HG02642 (cell line): ENCODE results near the gene ADORA2A.

ENCODE experiments used
- ATAC-seq: cut with Tn5 transposase; IDR thresholded peaks from one replicate; pipeline ENCODE4 v1.9.1; 2021; ENCODE audit warnings: mild to moderate bottlenecking; ENCODE audit not compliant: unreplicated experiment, poor library complexity

The ADORA2A gene

GRCh38 chr22:24416611-24417010 lies 10.8 kb upstream of the ADORA2A start:
- ATAC-seq: no peak

- no peak for ATAC-seq
These were observed 10.2 kb upstream of the ADORA2A start for GRCh38 chr22:24417200-24417599.

- ATAC-seq: no peak
These were observed 9.3 kb upstream of the ADORA2A start for GRCh38 chr22:24417901-24418641.

- no peak for ATAC-seq
These were observed 8.5 kb upstream of the ADORA2A start for GRCh38 chr22:24418786-24419474.

GRCh38 chr22:24419475-24419850 lies 7.9 kb upstream of the ADORA2A start:
- no peak for ATAC-seq

- no peak for ATAC-seq
These were observed 7.1 kb upstream of the ADORA2A start for GRCh38 chr22:24420072-24420976.

GRCh38 chr22:24420977-24421343 lies 6.4 kb upstream of the ADORA2A start:
- no peak for ATAC-seq

- ATAC-seq: no peak
These were observed 5.9 kb upstream of the ADORA2A start for GRCh38 chr22:24421428-24421931.

GRCh38 chr22:24422102-24422665 lies 5.2 kb upstream of the ADORA2A start:
- no peak for ATAC-seq

GRCh38 chr22:24423519-24424000 lies 3.8 kb upstream of the ADORA2A start:
- ATAC-seq: no peak

- ATAC-seq: no peak
These were observed 3.1 kb upstream of the ADORA2A start for GRCh38 chr22:24424001-24424900.

- no peak for ATAC-seq
These were observed 2.3 kb upstream of the ADORA2A start for GRCh38 chr22:24424901-24425775.

- no peak for ATAC-seq
These were observed 963 bp upstream of the ADORA2A start for GRCh38 chr22:24426436-24426835.

GRCh38 chr22:24426851-24427499 lies 424 bp upstream of the ADORA2A start:
- ATAC-seq: peak; percentile 13

- no peak for ATAC-seq
These were observed 1.5 kb downstream of the ADORA2A start for GRCh38 chr22:24428751-24429410.

GRCh38 chr22:24429411-24430365 lies 2.3 kb downstream of the ADORA2A start:
- no peak for ATAC-seq
